ENCODE measurements around the gene TJP3. TPM values are rescaled to one million over a fixed set of nuclear protein-coding genes. Genes with fewer than 3 reads are reported as not detected.

TJP3 gene
- total RNA-seq, 1 donor = not detected

DNA sequence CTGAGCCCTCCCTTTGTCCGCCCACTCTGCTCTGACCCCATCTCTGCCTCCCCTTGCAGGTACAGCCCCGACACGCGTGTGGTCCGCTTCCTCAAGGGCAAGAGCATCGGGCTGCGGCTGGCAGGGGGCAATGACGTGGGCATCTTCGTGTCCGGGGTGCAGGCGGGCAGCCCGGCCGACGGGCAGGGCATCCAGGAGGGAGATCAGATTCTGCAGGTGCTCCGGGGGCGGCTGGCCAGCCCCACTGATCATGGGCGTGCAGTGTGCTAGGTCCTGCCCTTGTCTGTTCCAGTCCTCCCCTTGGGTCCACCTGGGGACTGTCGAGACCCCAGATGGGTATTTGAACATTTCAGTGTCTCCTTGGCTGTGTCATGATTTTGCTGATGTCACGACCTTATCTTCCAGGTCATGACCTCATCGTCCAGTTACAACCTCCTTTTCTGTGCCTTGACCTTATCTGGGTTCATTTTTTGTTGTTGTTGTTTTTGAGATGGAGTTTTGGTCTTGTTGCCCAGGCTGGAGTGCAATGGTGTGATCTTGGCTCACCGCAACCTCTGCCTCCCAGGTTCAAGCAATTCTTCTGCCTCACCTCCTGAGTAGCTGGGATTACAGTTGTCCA lies 28.0 kb downstream of the TJP3 start:
- no peak overlapping the region for H3K4me3 ChIP-seq (ENCODE audit: low read depth, low read length)
- no peak for DNase-seq (ENCODE audit: low read depth)
- TF ChIP-seq, protein P1, sequence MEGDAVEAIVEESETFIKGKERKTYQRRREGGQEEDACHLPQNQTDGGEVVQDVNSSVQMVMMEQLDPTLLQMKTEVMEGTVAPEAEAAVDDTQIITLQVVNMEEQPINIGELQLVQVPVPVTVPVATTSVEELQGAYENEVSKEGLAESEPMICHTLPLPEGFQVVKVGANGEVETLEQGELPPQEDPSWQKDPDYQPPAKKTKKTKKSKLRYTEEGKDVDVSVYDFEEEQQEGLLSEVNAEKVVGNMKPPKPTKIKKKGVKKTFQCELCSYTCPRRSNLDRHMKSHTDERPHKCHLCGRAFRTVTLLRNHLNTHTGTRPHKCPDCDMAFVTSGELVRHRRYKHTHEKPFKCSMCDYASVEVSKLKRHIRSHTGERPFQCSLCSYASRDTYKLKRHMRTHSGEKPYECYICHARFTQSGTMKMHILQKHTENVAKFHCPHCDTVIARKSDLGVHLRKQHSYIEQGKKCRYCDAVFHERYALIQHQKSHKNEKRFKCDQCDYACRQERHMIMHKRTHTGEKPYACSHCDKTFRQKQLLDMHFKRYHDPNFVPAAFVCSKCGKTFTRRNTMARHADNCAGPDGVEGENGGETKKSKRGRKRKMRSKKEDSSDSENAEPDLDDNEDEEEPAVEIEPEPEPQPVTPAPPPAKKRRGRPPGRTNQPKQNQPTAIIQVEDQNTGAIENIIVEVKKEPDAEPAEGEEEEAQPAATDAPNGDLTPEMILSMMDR (IDR thresholded peaks at IDR 0.05; ENCODE audit: insufficient read depth, low read depth, low read length) = no peak

DNA sequence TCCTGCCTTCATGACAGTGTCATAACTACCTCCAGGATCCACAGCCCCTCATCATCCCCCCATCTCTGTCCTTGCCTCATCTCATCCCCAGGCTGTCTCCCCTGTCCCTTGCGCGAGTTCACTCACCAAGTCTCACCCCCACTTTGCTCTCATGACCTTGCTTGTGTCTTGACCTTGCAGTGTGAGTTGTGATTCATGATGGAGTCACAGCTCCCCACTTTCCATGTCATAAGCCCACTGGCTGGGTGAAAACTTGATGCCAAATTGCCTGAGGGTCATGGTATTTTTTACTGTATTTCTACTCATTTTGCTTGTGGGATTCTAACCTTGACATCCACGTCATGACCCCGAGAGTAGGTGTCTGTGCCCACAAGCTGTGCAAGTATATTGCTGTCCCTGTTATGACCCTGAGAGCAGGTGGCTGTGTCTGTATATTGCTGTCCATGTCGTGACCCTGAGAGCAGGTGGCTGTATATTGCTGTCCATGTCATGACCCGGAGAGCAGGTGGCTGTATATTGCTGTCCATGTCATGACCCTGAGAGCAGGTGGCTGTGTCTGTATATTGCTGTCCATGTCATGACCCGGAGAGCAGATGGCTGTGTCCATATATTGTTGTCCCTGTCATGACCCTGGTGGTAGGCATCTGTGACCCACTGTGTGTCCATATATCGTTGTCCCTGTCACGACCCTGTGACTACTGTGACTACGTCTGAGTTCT lies 29.5 kb downstream of the TJP3 start:
- no peak overlapping the region for H3K4me3 ChIP-seq (ENCODE audit: low read depth, low read length)
- DNase-seq (ENCODE audit: low read depth) = no peak
- TF ChIP-seq, protein P1 (IDR thresholded peaks at IDR 0.05; ENCODE audit: insufficient read depth, low read depth, low read length) = no peak

DNA sequence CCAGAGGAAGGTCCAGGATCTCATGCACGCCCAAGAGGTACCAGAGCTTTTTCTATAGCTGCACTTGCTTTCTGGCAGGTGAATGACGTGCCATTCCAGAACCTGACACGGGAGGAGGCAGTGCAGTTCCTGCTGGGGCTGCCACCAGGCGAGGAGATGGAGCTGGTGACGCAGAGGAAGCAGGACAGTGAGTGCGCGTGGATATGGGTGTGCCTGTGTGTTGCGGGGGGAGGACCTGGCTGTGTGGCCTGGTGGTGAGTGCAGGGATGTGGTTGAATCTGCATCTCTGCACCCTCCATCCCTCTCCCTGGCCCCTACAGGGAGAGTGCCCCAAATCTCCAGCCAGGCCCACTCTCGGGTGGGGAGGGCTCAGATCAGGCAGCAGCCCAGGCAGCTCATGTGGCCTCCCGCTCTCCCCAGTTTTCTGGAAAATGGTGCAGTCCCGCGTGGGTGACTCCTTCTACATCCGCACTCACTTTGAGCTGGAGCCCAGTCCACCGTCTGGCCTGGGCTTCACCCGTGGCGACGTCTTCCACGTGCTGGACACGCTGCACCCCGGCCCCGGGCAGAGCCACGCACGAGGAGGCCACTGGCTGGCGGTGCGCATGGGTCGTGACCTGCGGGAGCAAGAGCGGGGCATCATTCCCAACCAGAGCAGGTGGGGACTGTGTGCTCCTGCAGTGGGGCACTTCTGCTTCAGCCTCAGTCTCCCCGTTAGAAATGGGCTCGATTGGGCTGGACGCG lies 30.5 kb downstream of the TJP3 start:
- TF ChIP-seq, protein P1 (IDR thresholded peaks at IDR 0.05; ENCODE audit: insufficient read depth, low read depth, low read length) = no peak
- no peak overlapping the region for H3K4me3 ChIP-seq (ENCODE audit: low read depth, low read length)
- no peak for DNase-seq (ENCODE audit: low read depth)

DNA sequence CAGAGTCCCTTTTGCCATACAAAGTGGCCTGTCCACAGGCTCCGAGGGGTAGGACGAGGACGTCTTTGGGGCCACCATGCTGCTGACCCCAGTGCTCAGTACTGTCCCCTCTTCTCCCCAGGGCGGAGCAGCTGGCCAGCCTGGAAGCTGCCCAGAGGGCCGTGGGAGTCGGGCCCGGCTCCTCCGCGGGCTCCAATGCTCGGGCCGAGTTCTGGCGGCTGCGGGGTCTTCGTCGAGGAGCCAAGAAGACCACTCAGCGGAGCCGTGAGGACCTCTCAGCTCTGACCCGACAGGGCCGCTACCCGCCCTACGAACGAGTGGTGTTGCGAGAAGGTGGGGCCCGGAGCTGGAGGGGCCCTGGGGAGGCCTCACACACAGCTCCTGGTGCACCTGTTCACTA lies 32.2 kb downstream of the TJP3 start:
- no peak overlapping the region for H3K4me3 ChIP-seq (ENCODE audit: low read depth, low read length)
- TF ChIP-seq, protein P1 (IDR thresholded peaks at IDR 0.05; ENCODE audit: insufficient read depth, low read depth, low read length) = no peak
- no peak for DNase-seq (ENCODE audit: low read depth)

DNA sequence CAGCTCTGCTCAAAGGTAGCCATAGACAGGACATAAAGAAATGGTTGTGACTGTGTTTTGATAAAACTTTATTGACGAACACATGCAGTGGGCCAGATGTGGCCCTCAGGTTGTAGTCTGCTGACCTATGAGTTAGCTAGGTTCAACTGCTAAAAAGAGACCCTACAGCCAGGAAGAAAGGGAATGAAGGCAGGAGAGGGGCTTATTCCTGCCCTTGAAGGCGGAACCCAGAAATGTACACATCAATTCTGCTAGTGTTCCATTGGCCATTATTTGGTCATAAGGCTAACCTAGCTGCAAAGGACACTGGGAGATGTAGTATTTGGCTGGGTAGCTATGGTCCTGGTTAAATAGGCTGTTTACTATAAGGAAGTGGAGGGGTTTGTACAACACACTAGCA lies 35.3 kb downstream of the TJP3 start:
- DNase-seq (ENCODE audit: low read depth) = no peak
- TF ChIP-seq, protein P1 (IDR thresholded peaks at IDR 0.05; ENCODE audit: insufficient read depth, low read depth, low read length) = no peak

DNA sequence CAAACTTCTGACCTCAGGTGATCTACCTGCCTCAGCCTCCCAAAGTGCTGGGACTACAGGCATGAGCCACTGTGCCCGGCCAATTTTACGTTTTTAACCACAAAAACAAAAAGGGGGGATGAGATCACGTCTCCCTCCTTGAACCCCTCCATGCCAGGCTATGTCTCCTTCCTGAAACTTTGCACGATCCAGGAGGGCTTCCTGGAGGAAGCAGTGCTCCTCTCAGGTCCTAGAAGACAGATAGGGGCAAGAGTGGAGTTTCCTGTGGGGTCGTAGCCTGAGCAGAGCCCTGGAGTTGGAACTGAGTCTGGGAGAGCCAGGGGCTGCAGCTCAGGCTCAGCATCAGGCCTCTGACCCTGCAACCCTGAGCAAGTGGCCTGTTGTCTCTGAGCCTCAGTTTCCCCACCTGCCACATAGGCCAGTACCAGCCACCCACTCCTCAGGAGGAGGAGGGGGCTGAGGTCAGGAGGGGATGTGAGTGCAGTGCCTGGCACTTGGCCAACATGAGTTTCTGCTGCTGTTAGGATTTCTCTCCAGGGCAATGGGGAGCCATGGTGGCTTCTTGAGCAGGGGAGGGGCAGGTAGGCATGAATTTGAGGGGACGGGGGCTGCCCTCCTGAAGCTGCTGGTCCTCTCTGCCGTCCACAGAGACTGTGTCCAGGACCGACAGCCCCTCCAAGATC lies 37.3 kb downstream of the TJP3 start:
- TF ChIP-seq, protein P1 (IDR thresholded peaks at IDR 0.05; ENCODE audit: insufficient read depth, low read depth, low read length) = no peak
- no peak for DNase-seq (ENCODE audit: low read depth)
- H3K4me3 ChIP-seq (ENCODE audit: low read depth, low read length) = no peak overlapping the region

More for the DNA sequence above, 35.3 kb downstream of the TJP3 start:
- no peak overlapping the region for H3K4me3 ChIP-seq (ENCODE audit: low read depth, low read length)
